GM12878 (cell line): Measurements from ENCODE around the gene TMEM72. TPM values are rescaled to one million over a fixed set of nuclear protein-coding genes. Genes with fewer than 3 reads are reported as not detected.

Experiments
- ATAC-seq: fragments of 200-7000 bp; cut with Tn5 transposase; 3 replicates; pipeline ENCODE4 v1.9.1; 2020; ENCODE audit warnings: mild to moderate bottlenecking, moderate library complexity
- BruUV-seq: library from RNA; stranded (reverse); fragments of 400-500 nt; replicated peaks from 2 replicates; lab custom pipeline; 2021; lab: Mats Ljungman, UMichigan
- CTCF ChIA-PET: fragments of 300-600 bp; sonication (Branson Sonifier 250); formaldehyde crosslinking; extraction: SDS; loops from one replicate; lab custom pipeline; 2021; ENCODE audit warnings: inconsistent platforms; lab: Yijun Ruan, JAX
- POLR2A ChIA-PET: fragments of 350-600 bp; formaldehyde crosslinking; extraction: SDS; loops from one replicate; lab custom pipeline; 2021; ENCODE audit warnings: inconsistent platforms; lab: Charles Lee
- RAD21 ChIA-PET: fragments of 300-600 bp; sonication (Branson Sonifier 250); formaldehyde crosslinking; loops from one replicate; lab custom pipeline; 2023; ENCODE audit warnings: antibody characterized with exemption; ENCODE audit not compliant: unreplicated experiment; lab: Charles Lee
- SMC1A ChIA-PET: fragments of 300-600 bp; sonication (Branson Sonifier 250); formaldehyde crosslinking; loops from one replicate; lab custom pipeline; 2023; ENCODE audit not compliant: unreplicated experiment, uncharacterized antibody; lab: Charles Lee
- DNase-seq: peaks from one replicate; pipeline ENCODE4 v3.0.0-alpha.2; 2011; ENCODE audit warnings: low read depth, low spot score
- FAIRE-seq: peaks from 3 replicates; lab custom pipeline; 2011; peaks lifted over from hg19 to GRCh38; lab: Jason Lieb, UNC
- H2AFZ ChIP-seq: 2 replicates; pipeline ENCODE4 v1.6.0; 2011; ENCODE audit warnings: low read depth, low read length, control low read depth; ENCODE audit not compliant: control insufficient read depth
- H3K27ac ChIP-seq: 2 replicates; pipeline ENCODE4 v1.5.1; 2011; ENCODE audit warnings: control low read depth; ENCODE audit not compliant: control insufficient read depth, insufficient read depth
- H3K27me3 ChIP-seq, 2 experiments: replicated peaks in 1 of 2; 2 replicates each; pipeline versions ENCODE4 v1.6.0 to v1.6.1; 2011; ENCODE audit warnings: low read length in 1 of 2; ENCODE audit not compliant: control insufficient read depth in 2 of 2, insufficient read depth in 2 of 2
- H3K36me3 ChIP-seq, 2 experiments: 2 replicates each; pipeline ENCODE4 v1.5.1; 2011; ENCODE audit warnings: low read length in 1 of 2; ENCODE audit not compliant: control insufficient read depth in 2 of 2, insufficient read depth in 2 of 2
- H3K4me1 ChIP-seq: 2 replicates; pipeline ENCODE4 v1.6.1; 2011; ENCODE audit warnings: mild to moderate bottlenecking, low read length, moderate library complexity, mixed read lengths; ENCODE audit not compliant: control insufficient read depth, insufficient read depth
- H3K4me2 ChIP-seq: 2 replicates; pipeline ENCODE4 v1.6.0; 2011; ENCODE audit warnings: control low read depth; ENCODE audit not compliant: control insufficient read depth, insufficient read depth
- H3K4me3 ChIP-seq: fragments of 200-600 bp; sonication (generic); 2 replicates; pipeline ENCODE4 v1.5.1; 2016
- H3K79me2 ChIP-seq: 2 replicates; pipeline ENCODE4 v1.6.0; 2011; ENCODE audit warnings: low read length; ENCODE audit not compliant: control insufficient read depth, insufficient read depth
- H3K9ac ChIP-seq: 2 replicates; pipeline ENCODE4 v1.8.0; 2011; ENCODE audit warnings: low read length, control low read depth, mixed read lengths; ENCODE audit not compliant: control insufficient read depth, insufficient read depth
- H3K9me3 ChIP-seq: replicated peaks from 3 replicates; pipeline ENCODE4 v1.5.1; 2011; ENCODE audit warnings: mild to moderate bottlenecking, low read length; ENCODE audit not compliant: control insufficient read depth, insufficient read depth
- H4K20me1 ChIP-seq: 2 replicates; pipeline ENCODE4 v1.6.0; 2011; ENCODE audit not compliant: control insufficient read depth, insufficient read depth
- E2F8 ChIP-seq: fragments of 450-650 bp; IDR thresholded peaks from 2 replicates; pipeline ENCODE4 v1.6.1; 2018; ENCODE audit warnings: mild to moderate bottlenecking, low read depth, moderate library complexity; ENCODE audit not compliant: partially characterized antibody
- ETV6 ChIP-seq, 2 experiments: fragments of 450-650 bp in 1 of 2; IDR thresholded peaks in 1 of 2; conservative IDR thresholded peaks in 1 of 2; 2 replicates each; pipeline ENCODE4 v1.6.1; 2014; ENCODE audit warnings: antibody characterized with exemption in 1 of 2, borderline replicate concordance in 1 of 2, low read depth in 1 of 2, mild to moderate bottlenecking in 1 of 2, moderate library complexity in 1 of 2
- KDM1A ChIP-seq: fragments of 200-600 bp; sonication (generic); IDR thresholded peaks from 2 replicates; pipeline ENCODE4 v1.6.1; 2016; ENCODE audit warnings: borderline replicate concordance
- PAX5 ChIP-seq: IDR thresholded peaks from 2 replicates; pipeline ENCODE4 v1.6.1; 2011; ENCODE audit warnings: low read depth, low read length, borderline replicate concordance
- RAD21 ChIP-seq: IDR thresholded peaks from 2 replicates; pipeline ENCODE4 v1.6.1; 2011; ENCODE audit warnings: mild to moderate bottlenecking, low read depth, low read length, moderate library complexity; ENCODE audit not compliant: insufficient read depth
- SUZ12 ChIP-seq: fragments of 200-600 bp; sonication (generic); IDR thresholded peaks from one replicate; pipeline ENCODE4 v1.6.1; 2018; ENCODE audit warnings: antibody characterized with exemption, mild to moderate bottlenecking; ENCODE audit not compliant: unreplicated experiment
- TARDBP ChIP-seq: IDR thresholded peaks from 2 replicates; pipeline ENCODE4 v1.6.1; 2016; ENCODE audit warnings: borderline replicate concordance
- TBL1XR1 ChIP-seq: IDR thresholded peaks from 2 replicates; pipeline ENCODE4 v1.6.1; 2012; ENCODE audit warnings: low read depth, low read length, improper control_type of control experiment
- TCF7 ChIP-seq: IDR thresholded peaks from 2 replicates; pipeline ENCODE4 v1.6.1; 2014; ENCODE audit warnings: antibody characterized with exemption, borderline replicate concordance
- YY1 ChIP-seq: IDR thresholded peaks from 2 replicates; pipeline ENCODE4 v1.6.1; 2011; ENCODE audit warnings: low read depth, mild to moderate bottlenecking, low read length
- WGBS: methylation state at CpG from one replicate; pipeline ENCODE4 v1.1.6; 2016; ENCODE audit warnings: low lambda C conversion rate; ENCODE audit not compliant: insufficient replicate concordance, insufficient coverage; ENCODE audit errors: missing lambda C conversion rate; 5-methylcytosine and 5-hydroxymethylcytosine counted together
- in situ Hi-C: fragments of 300-500 bp; cut with MboI; formaldehyde crosslinking; loops from 9 replicates; pipeline ENCODE4 v1.14.3; 2018; ENCODE audit warnings: mixed read lengths
- intact Hi-C: fragments of 100-400 bp; cut with micrococcal nuclease; formaldehyde crosslinking; loops from one replicate; pipeline ENCODE4 v1.14.2; 2022; ENCODE audit not compliant: unreplicated experiment
- polyA plus RNA-seq, 11 experiments: library from polyadenylated mRNA; depleted of rRNA in 4 of 11; unstranded in 6 of 11; stranded (reverse) in 5 of 11; fragments of >200 nt; fragmentation: Nextera tagmentation in 4 of 11; fragmentation: Illumina TruSeq in 1 of 11; extraction: Ambion mirVana in 4 of 11; extraction: Trizol in 1 of 11; gene quantifications; 1 replicate in 1 of 11; 2 replicates in 10 of 11; pipeline versions ENCODE4 v1.2.1 to v1.2.3, GENCODE V29; 2011 to 2016; ENCODE audit warnings: inconsistent platforms in 2 of 11, missing spikeins in 2 of 11, low read depth in 1 of 11
- total RNA-seq, 4 experiments: library from RNA; depleted of rRNA in 3 of 4; stranded (reverse); fragments of >200 nt in 3 of 4; fragmentation: Illumina TruSeq in 1 of 4; extraction: Trizol in 1 of 4; gene quantifications; 2 replicates each; pipeline versions ENCODE4 v1.2.1 to v1.2.3, GENCODE V29; 2013 to 2021
- TF ChIP-seq, protein P1 (sequence below): IDR thresholded peaks from 2 replicates; pipeline ENCODE4 v1.6.1; 2012; ENCODE audit warnings: mild to moderate bottlenecking, low read depth, low read length

Gene TMEM72
- total and polyA plus RNA-seq, 10 of the 15 experiments (the other 5 are each of a cell fraction or from before 2014, with no cell fraction given), result 0.12 TPM; not detected in 9

- Histone ChIP-seq H3K4me3 (no peak overlapping the region), H2AFZ (no peak overlapping the region), H3K27ac (peak overlapping the region; percentile 85), H3K79me2 (peaks cover 9% of the 10 kb centered on the region; the same call in 1 of the 2 replicates), H3K9me3 (no peaks in the 10 kb centered on the region), H3K4me1 (peaks cover 68% of the 10 kb centered on the region), H3K4me2 (peak overlapping the region; percentile 9), H4K20me1 (no peaks in the 10 kb centered on the region), H3K36me3 (peaks cover 0 to 8% of the 10 kb centered on the region in 2 experiments; a peak in 2 of 4 replicates), H3K9ac (no peak overlapping the region), H3K27me3 (no peaks in the 10 kb centered on the region)
- no TSS peak for BruUV-seq
- ChIA-PET POLR2A (interaction anchor here (1.0 to 14.0 kb wide), 5 partner anchors 10 to 36 kb away, joined by 3 to 174 read pairs (median 3); partner anchors contain the start of genes DEPP1 and ZNF22), CTCF (interaction anchor here (1.2 to 9.1 kb wide), 4 partner anchors 12 to 35 kb away, joined by 5 to 116 read pairs (median 43); partner anchors contain the start of gene ZNF22), SMC1A (interaction anchor here (0.9 to 9.3 kb wide), 7 partner anchors 7 to 34 kb away, joined by 3 to 147 read pairs (median 25); partner anchors contain the start of gene DEPP1), RAD21 (interaction anchor here (1.9 to 9.2 kb wide), 4 partner anchors 9 to 35 kb away, joined by 4 to 124 read pairs (median 47); partner anchors contain the start of genes DEPP1 and RASSF4)
- no peak for FAIRE-seq
- 59% methylated on average over 11 of the region's 11 CpGs for WGBS
- intact Hi-C loops, result loop anchor here (10.0 kb wide), 2 partner anchors 406 to 1824 kb away; partner anchors contain the start of gene ALOX5
- no peak for ATAC-seq
- in situ Hi-C loops, result loop anchor here (10.0 to 25.0 kb wide), 2 partner anchors 1564 to 1806 kb away; partner anchors contain the start of gene HNRNPF
- no peak for DNase-seq
- TF ChIP-seq SUZ12 (no peak), PAX5 (no peak), KDM1A (no peak), E2F8 (no peak), TCF7 (no peak), TARDBP (no peak), ETV6 (conservative IDR thresholded peaks at IDR 0.05 in 1 of 2, IDR thresholded peaks at IDR 0.05 in 1 of 2; ENCODE audit: borderline replicate concordance in 1 of 2, low read depth in 1 of 2) (no peak), TBL1XR1 (no peak), RAD21 (no peak), YY1 (no peak)
- TF ChIP-seq, protein P1, sequence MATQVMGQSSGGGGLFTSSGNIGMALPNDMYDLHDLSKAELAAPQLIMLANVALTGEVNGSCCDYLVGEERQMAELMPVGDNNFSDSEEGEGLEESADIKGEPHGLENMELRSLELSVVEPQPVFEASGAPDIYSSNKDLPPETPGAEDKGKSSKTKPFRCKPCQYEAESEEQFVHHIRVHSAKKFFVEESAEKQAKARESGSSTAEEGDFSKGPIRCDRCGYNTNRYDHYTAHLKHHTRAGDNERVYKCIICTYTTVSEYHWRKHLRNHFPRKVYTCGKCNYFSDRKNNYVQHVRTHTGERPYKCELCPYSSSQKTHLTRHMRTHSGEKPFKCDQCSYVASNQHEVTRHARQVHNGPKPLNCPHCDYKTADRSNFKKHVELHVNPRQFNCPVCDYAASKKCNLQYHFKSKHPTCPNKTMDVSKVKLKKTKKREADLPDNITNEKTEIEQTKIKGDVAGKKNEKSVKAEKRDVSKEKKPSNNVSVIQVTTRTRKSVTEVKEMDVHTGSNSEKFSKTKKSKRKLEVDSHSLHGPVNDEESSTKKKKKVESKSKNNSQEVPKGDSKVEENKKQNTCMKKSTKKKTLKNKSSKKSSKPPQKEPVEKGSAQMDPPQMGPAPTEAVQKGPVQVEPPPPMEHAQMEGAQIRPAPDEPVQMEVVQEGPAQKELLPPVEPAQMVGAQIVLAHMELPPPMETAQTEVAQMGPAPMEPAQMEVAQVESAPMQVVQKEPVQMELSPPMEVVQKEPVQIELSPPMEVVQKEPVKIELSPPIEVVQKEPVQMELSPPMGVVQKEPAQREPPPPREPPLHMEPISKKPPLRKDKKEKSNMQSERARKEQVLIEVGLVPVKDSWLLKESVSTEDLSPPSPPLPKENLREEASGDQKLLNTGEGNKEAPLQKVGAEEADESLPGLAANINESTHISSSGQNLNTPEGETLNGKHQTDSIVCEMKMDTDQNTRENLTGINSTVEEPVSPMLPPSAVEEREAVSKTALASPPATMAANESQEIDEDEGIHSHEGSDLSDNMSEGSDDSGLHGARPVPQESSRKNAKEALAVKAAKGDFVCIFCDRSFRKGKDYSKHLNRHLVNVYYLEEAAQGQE, result no peak
These were observed 57.6 kb downstream of the TMEM72 start for GRCh38 chr10:44968500-44969400.
